SKM-1 treated with dmso at 0.1 percent for 144 hours (cell line): Measurements from ENCODE around the gene HDAC4.

Source experiments
- DNase-seq: peaks from one replicate; lab custom pipeline; 2025; ENCODE audit not compliant: unreplicated experiment; lab: John Stamatoyannopoulos, UW

Gene HDAC4

DNA sequence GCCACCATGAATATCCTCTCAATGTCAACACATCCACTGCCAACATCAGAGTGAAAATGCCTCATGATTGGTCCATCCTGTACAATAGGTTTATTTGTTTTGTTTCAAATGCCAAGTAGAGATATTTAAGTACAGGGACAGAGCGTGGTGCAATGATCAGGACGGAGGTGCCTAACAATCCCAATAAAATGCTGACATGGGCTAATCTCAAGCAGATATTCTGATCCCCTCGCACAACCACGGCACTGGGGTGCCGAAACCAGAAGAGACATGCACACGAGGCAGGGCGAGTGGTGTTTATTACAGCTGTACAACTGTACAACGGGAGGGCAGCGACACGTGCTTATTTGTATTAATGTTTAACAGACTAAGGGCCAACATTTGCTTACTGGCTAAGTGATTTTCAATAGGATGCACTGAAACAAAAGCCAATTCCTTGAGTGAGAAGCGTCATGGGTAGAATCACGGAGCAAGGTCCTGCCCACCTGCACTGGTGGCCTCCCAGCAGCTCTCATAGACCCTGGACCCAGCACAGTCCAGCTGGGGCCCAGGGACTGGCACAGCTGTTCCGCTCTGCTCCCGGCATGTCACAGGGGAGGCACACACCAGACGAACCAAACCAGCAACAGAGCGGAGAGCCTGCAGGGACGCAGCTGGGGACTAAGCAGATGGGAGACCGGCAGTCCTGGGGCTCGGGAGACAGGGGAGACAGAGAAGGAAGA lies 101.4 kb downstream of the HDAC4 start:
- no peak for DNase-seq

DNA sequence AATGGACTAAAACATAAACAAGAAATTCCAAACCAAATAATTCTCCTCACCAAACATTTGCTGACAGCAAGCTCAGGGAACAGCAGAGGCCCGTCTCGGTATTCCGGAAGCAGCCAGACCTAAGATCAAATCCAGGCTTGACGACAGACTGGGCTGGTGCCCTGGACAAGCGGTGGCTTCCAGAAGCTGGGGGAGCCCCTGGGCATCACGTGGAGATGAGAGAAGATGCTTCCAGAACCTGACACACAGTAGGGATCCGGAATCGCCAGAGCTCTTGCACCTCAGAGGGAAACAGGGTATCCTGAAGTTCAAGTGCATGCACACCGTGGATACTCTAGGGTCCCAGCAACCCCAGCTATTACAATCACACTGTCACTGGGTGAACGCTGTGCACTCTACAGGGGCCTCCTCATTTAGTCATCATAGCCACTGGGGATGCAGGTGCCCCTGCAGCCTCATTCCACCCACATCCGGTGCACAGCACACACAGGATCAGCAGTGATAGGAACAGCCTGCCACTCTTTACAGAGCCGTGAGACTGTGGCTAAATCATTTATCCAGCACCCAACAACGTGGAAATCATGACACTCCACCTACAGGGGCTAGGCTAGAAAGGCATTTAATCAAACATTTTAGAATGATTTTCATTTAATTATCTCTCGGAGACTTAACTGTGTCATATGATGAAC lies 102.6 kb downstream of the HDAC4 start:
- DNase-seq = no peak

GRCh38 chr2:239297142-239298004 lies 103.4 kb downstream of the HDAC4 start:
- no peak for DNase-seq

DNA sequence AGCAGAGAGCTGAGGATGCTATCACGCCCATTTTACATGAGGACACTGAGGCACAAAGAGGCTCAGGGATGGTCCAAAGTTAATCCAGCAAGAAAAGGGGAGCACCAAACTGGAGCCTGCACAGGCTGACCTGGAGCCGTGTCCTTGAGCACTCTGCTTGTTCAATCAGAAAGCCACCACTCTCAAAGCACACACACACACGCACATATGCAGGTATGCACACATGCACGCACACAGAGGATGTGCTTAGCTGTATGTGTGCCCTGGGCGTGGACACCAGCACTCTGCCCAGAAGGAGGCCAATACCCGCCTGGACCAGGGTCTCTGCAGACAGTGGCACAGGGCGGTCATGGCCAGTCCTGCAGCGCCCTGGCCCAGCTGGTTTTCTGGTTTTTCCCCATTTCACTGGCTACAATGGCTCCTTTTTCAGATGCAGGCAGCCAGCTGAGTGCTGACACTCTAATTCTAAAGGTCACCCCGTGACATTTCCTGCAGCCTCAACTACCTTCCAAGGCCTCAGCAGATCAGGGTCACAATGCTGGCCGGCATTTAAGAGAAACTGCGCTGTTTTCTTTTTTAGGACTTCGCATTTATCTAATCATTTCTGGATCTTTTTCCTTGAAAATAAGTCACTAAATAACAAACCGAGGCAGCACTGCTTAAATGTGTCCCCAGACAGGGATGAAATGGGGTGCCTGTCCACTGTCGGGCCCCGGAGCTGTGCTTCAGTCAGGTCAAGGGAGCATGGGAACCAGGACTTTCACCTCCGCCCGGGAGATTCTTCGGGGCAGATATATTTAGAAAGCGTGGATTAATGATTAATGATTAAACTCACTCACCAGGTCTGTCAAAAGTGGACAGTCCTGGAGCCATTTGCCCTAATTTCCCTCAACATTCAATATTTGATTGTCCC lies 104.5 kb downstream of the HDAC4 start:
- no peak for DNase-seq

DNA sequence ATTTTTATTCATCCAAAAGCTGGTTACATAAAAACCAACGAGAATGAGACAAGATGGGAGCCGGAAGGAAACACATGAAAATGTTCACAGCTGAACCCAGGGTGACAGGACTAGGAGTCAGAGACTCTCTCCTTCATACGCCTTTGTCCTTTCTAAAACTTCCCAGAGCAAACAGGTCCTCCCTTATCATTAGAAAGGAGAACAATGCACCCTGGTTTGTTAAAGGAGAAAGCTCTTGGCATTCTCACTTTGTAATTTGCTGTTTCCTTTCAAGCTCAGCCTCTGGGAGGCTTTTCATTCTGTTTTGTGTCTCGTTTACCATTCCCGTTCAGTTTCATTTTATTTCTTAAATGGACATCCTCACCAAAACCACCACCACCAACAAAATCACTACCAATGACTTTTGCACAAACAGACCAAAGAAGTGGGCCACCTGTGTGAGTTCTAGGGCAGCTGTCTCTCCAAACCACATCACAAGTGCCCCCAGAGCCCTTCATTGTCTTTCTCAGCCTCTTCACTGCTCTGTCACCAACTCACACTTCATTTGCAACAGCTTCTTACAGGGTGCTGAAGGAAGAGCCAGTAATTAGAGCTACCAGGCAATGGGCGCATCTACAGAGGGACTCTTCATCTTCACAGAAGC lies 105.3 kb downstream of the HDAC4 start:
- no peak for DNase-seq

GRCh38 chr2:239294571-239295054 lies 106.2 kb downstream of the HDAC4 start:
- no peak for DNase-seq

GRCh38 chr2:239293775-239294430 lies 106.9 kb downstream of the HDAC4 start:
- no peak for DNase-seq

DNA sequence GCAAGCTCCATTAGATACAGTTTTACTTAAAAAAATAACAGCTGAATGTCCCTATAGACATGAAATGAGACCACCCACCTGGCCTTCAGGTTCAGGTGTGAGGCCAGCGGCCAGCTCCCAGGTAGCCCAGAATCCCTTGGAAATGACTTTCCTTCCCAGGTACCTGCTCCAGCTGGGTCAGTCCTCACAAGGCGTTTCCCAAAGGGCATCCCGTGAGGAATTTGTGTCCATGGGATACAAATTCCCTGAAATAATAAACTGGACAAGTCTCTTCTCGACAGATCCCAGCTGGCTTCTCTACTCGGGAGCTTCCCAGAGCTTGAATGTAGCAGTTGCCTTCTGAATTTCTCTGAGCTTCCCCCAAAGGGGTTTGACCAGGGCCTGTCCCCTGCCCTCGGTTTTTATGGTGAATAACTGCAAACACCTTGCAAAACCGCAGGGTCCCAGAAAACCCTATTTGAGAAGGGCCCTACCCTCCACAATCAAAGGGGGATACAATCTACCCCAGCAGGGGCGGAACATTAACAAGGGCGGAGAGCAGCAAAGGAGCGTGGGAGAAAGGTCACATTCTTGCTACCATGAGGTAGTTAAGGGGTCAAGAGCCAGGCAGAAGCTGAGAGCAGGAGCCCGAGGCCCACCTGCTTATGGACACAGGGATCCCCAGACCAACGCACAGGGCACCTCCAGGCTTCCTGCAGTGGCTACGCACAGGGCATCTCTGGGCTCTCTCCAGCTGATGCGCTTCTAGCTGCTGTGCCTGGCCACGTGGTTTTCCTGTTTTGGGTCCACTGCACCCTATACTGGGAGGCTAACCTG lies 107.7 kb downstream of the HDAC4 start:
- no peak for DNase-seq

DNA sequence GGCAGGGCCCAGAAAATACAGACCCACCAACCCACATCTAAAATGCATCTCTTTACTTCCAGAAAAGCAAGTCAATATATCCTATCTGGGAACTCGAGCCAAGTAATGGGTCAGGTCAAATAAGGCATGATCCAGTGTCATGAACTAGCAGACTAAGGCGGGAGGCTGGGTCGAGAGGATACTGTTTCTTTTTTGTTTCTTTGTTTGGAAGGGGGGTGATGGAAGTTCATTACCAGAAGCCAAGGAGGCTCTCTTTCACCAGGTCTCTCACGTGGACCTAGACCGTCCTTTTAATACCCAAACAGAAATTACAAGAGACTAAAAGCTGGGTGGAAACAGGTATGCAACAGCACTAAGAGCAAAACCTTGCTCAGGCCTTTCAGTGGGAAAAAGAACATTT lies 108.3 kb downstream of the HDAC4 start:
- DNase-seq = no peak

GRCh38 chr2:239291475-239292350 lies 109.1 kb downstream of the HDAC4 start:
- no peak for DNase-seq

DNA sequence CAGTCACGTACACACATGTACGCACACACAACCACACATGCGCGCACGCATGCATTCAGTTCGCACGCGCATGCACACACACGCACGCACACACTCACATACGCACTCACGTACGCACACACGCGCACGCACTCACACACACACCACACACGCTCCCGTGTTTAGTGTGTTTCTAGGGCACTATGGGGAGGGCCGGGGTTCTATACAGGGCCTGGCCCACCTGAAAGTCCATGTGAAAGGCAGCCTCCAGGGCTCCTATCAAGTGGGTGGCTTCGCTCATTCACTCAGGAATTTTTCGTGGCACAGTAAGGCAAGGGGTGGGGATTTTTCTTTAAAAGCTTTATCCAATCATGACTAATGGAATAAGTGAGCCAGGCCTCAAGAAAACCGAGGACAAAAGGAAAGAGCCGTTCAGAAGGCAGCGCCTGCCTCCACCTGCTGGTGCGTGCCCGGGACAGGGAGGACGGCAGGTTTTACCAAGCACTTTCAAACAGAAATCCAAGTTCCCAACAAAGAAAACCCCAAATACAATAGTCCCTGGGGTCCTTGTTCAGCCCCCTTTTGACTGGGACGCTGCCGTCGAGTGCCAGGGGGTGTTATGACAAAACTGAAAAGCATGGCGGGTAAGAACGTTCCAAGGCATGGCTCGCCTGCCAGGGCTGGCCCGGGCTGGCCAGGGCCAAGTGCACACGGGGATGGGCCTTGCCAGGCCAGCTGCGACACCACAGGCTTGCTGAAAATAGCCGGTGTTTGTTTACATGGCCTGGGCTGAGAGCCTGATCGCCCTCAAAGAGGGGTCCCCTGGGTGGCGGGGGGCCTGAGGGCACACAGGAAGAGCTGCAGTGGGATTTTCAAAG lies 110.0 kb downstream of the HDAC4 start:
- no peak for DNase-seq

- DNase-seq = no peak
Observed at GRCh38 chr2:239289545-239289944, 111.3 kb downstream of the HDAC4 start.

DNA sequence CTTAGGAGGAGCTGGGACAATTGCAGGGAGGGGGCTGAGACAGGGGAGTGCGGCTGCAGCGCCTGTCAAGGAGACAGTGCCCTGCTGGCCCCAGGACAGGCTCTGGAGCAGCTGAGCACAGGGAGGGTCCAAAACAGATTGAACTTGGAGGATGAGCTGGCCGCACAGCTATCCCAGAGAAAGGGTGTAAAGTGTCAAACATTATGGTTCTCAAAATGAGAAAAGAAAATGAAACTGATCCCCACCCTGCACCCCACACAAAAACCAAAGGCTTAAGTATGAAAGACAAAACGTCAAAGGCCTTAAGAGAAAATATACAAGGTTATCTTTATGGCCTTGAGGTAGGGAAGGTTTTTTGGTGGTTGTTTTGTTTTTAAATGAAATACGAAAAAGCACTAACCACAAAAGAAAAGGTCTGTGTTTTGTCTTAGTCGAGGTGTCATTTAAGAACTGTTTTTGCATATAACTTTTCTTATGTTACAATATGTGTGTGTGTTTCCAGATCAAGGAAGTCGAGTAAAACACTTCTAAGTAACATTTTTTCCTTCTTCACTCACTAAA lies 111.8 kb downstream of the HDAC4 start:
- no peak for DNase-seq

DNA sequence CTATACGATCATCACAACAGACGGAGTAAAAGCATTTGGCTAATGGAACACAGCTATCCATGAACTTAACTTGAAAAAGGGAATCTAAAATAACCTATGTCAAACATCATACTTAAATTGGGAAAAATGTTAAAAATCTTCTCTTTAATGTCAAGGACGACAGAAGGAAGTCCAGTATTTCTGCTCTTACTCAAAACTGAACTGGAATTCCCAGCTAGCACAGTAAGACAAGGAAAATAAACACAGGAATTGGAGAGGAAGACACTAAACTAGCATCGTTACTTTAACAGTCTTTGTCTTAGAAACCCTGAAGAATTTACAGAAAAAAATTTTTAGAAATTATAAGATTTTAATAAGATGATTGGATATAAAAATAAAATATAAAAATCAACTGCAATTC lies 112.6 kb downstream of the HDAC4 start:
- DNase-seq = no peak

DNA sequence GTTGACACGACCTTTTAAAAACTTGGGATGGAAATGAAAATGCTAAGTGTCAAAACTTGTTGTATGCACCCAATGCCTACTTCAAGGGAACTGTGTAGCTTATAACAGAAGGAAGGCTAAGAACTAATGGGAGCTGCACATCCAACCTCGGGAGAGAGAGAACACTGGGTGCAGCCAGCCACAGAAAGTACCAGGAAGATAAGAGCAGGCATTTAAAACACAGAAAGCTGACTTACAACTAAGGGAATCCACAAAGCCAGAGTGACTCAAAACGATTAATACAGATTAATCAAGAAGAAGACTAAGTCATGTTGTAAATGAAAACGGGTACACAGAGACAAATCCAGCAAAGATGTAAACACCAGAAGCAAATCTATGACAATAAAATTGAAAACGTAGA lies 113.4 kb downstream of the HDAC4 start:
- DNase-seq = no peak

DNA sequence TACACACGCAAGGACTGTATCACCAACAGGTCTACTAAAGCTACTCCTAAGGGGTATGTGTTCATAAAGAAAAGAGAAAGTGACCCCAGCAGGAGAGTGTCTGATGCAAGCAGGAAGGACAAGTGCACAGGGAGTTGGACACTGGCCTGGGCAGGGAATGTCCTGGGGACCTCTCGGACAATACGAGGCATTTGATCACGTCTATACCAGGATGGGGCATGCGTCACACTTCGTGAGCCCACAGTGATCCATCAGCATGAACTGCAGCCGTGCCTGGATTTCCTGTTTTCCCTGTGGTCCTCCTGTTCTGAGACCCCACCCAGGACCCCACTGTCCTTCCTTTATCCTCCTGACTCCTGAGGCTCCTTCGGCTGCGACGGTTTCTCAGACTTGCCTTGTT lies 113.9 kb downstream of the HDAC4 start:
- DNase-seq = no peak

DNA sequence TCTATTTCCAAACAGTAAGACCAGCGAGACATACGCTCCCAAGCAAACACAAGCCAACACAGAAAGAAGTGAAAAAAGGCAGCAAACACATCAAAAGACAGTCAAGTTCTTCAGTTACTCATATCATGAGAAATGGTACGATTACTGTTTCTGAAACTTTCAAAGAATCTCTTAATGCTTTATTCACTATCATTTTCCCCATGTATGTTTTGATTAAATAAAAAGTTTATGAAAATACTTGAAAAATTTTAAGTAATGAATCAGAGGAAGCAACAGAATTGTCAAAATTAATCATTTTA lies 114.9 kb downstream of the HDAC4 start:
- DNase-seq = no peak
